HG03469 (cell line): ENCODE measurements around the gene CDC16.

Experiments used
- ATAC-seq: cut with Tn5 transposase; IDR thresholded peaks from one replicate; pipeline ENCODE4 v1.9.1; 2021; ENCODE audit warnings: mild to moderate bottlenecking, moderate library complexity, moderate number of reproducible peaks; ENCODE audit not compliant: unreplicated experiment

CDC16 gene

GRCh38 chr13:114296902-114297301 lies 62.2 kb downstream of the CDC16 start:
- ATAC-seq = no peak

- ATAC-seq = no peak
These were observed 64.2 kb downstream of the CDC16 start for GRCh38 chr13:114298866-114299265.

- no peak for ATAC-seq
These were observed 65.1 kb downstream of the CDC16 start for GRCh38 chr13:114299604-114300305.

- no peak for ATAC-seq
These were observed 69.1 kb downstream of the CDC16 start for GRCh38 chr13:114303700-114304327.

GRCh38 chr13:114304346-114305034 lies 69.8 kb downstream of the CDC16 start:
- no peak for ATAC-seq

- no peak for ATAC-seq
These were observed 74.4 kb downstream of the CDC16 start for GRCh38 chr13:114309086-114309485.

GRCh38 chr13:114309806-114310410 lies 75.2 kb downstream of the CDC16 start:
- no peak for ATAC-seq

GRCh38 chr13:114310956-114311355 lies 76.3 kb downstream of the CDC16 start:
- ATAC-seq = no peak

GRCh38 chr13:114311387-114311786 lies 76.7 kb downstream of the CDC16 start:
- no peak for ATAC-seq

- ATAC-seq = no peak
These were observed 77.2 kb downstream of the CDC16 start for GRCh38 chr13:114311908-114312307.

- no peak for ATAC-seq
These were observed 78.6 kb downstream of the CDC16 start for GRCh38 chr13:114313061-114313860.

- peak; percentile 69 for ATAC-seq
These were observed 79.6 kb downstream of the CDC16 start, which contains the start of gene CHAMP1 for GRCh38 chr13:114314074-114314912. TSS of gene CHAMP1 (plus strand) at chr13:114314503. CDS start at chr13:114323843, 9,340 bp downstream.

GRCh38 chr13:114315074-114315785 lies 80.5 kb downstream of the CDC16 start:
- no peak for ATAC-seq

GRCh38 chr13:114318624-114319023 lies 83.9 kb downstream of the CDC16 start:
- ATAC-seq = no peak

GRCh38 chr13:114319441-114319913 lies 84.8 kb downstream of the CDC16 start:
- no peak for ATAC-seq

GRCh38 chr13:114320065-114320464 lies 85.4 kb downstream of the CDC16 start:
- ATAC-seq = no peak

- ATAC-seq = no peak
These were observed 86.6 kb downstream of the CDC16 start for GRCh38 chr13:114321256-114321655.
